HK-2 (cell line): ENCODE measurements around the gene HECTD4.

Experiments used
- DNase-seq: peaks from one replicate; pipeline ENCODE4 v3.0.0-alpha.2; 2018; ENCODE audit not compliant: unreplicated experiment

Gene HECTD4

GRCh38 chr12:112207397-112207924, 174.8 kb downstream of the HECTD4 start:
- DNase-seq, result no peak

GRCh38 chr12:112206944-112207343, 175.3 kb downstream of the HECTD4 start:
- DNase-seq, result no peak

- no peak for DNase-seq
Observed at GRCh38 chr12:112199136-112199535, 183.1 kb downstream of the HECTD4 start.

- DNase-seq, result peak; percentile 48
Observed at GRCh38 chr12:112198120-112198733, 184.0 kb downstream of the HECTD4 start.

GRCh38 chr12:112196196-112196875, 185.9 kb downstream of the HECTD4 start:
- DNase-seq, result no peak

- no peak for DNase-seq
Observed at GRCh38 chr12:112194601-112195247, 187.5 kb downstream of the HECTD4 start.

- no peak for DNase-seq
Observed at GRCh38 chr12:112192475-112192874, 189.8 kb downstream of the HECTD4 start.

GRCh38 chr12:112191840-112192321, 190.3 kb downstream of the HECTD4 start:
- DNase-seq, result no peak

- DNase-seq, result no peak
Observed at GRCh38 chr12:112191201-112191600, 191.0 kb downstream of the HECTD4 start.

- no peak for DNase-seq
Observed at GRCh38 chr12:112190231-112191025, 191.8 kb downstream of the HECTD4 start.

GRCh38 chr12:112188130-112188830, 194.0 kb downstream of the HECTD4 start:
- no peak for DNase-seq

GRCh38 chr12:112185093-112185923, 196.9 kb downstream of the HECTD4 start:
- no peak for DNase-seq

GRCh38 chr12:112184056-112184887, 198.0 kb downstream of the HECTD4 start:
- no peak for DNase-seq

- DNase-seq, result no peak
Observed at GRCh38 chr12:112183141-112184021, 198.8 kb downstream of the HECTD4 start.

- no peak for DNase-seq
Observed at GRCh38 chr12:112182499-112182898, 199.7 kb downstream of the HECTD4 start.

- DNase-seq, result no peak
Observed at GRCh38 chr12:112180422-112180821, 201.8 kb downstream of the HECTD4 start.

- no peak for DNase-seq
Observed at GRCh38 chr12:112179916-112180315, 202.3 kb downstream of the HECTD4 start.

GRCh38 chr12:112179341-112179740, 202.9 kb downstream of the HECTD4 start:
- no peak for DNase-seq
